GM13976 (cell line): ENCODE data around the gene SIN3B.
A peak's percentile ranks its signal among the peaks of the same experiment; 100 is the strongest.

Source experiments
- DNase-seq: peaks from one replicate; pipeline ENCODE4 v3.0.0; 2012; ENCODE audit warnings: low spot score
- CTCF ChIP-seq: IDR thresholded peaks from 2 replicates; pipeline ENCODE4 v1.5.1; 2012; ENCODE audit warnings: borderline replicate concordance, mild to moderate bottlenecking; ENCODE audit not compliant: insufficient read depth; ENCODE audit errors: extremely low read depth, missing control alignments, control extremely low read depth
- in situ Hi-C: fragments of 300-500 bp; cut with MboI; formaldehyde crosslinking; loops from one replicate; pipeline ENCODE4 v1.12.0; 2022; ENCODE audit warnings: low sequenced_read_pairs, mixed read lengths, inconsistent platforms; ENCODE audit not compliant: unreplicated experiment

The SIN3B gene

GRCh38 chr19:16915734-16916133, 86.5 kb downstream of the SIN3B start:
- in situ Hi-C loops, result no loop called here
- DNase-seq, result no peak
- no peak for TF ChIP-seq CTCF

GRCh38 chr19:16917401-16917800, 88.2 kb downstream of the SIN3B start:
- no peak for TF ChIP-seq CTCF
- no peak for DNase-seq
- in situ Hi-C loops, result no loop called here

- in situ Hi-C loops, result no loop called here
- DNase-seq, result no peak
- no peak for TF ChIP-seq CTCF
Observed at GRCh38 chr19:16919496-16919895, 90.3 kb downstream of the SIN3B start.

- in situ Hi-C loops, result no loop called here
- no peak for TF ChIP-seq CTCF
- no peak for DNase-seq
Observed at GRCh38 chr19:16920816-16921529, 91.8 kb downstream of the SIN3B start.

- TF ChIP-seq CTCF, result no peak
- in situ Hi-C loops, result no loop called here
- peak; percentile 33 for DNase-seq
Observed at GRCh38 chr19:16921766-16922591, 92.8 kb downstream of the SIN3B start.

GRCh38 chr19:16922592-16922934, 93.4 kb downstream of the SIN3B start:
- no peak for TF ChIP-seq CTCF
- in situ Hi-C loops, result no loop called here

More at GRCh38 chr19:16922592-16922934, 93.4 kb downstream of the SIN3B start:
- peak; percentile 22 for DNase-seq
